Activated T-cell treated with anti-CD3 and anti-CD28 coated beads, Interleukin-2, amount 50 U/mL, for 1 hour (primary cell): ENCODE results near the gene IL10RA.
"Not testable (repeated sequence)": the region's sequence is repeated elsewhere in the genome, so short reads cannot be mapped to it uniquely, and the experiment has no call there.

Experiments
- DNase-seq: peaks from one replicate; pipeline ENCODE4 v3.0.0-alpha.2; 2020

The IL10RA gene

GRCh38 chr11:117993988-117994745, 8.0 kb downstream of the IL10RA start:
- no peak for DNase-seq

GRCh38 chr11:117995472-117995871, 9.3 kb downstream of the IL10RA start:
- DNase-seq = no peak

GRCh38 chr11:117996058-117996457, 9.9 kb downstream of the IL10RA start:
- DNase-seq = no peak

- no peak for DNase-seq
These were observed 11.2 kb downstream of the IL10RA start for GRCh38 chr11:117997406-117997805.

GRCh38 chr11:117997823-117998579, 11.8 kb downstream of the IL10RA start:
- no peak for DNase-seq

GRCh38 chr11:117998664-117999353, 12.6 kb downstream of the IL10RA start:
- no peak for DNase-seq

GRCh38 chr11:117999354-117999993, 13.3 kb downstream of the IL10RA start:
- no peak for DNase-seq

- no peak for DNase-seq
These were observed 14.1 kb downstream of the IL10RA start for GRCh38 chr11:118000067-118000849.

GRCh38 chr11:118000850-118001228, 14.6 kb downstream of the IL10RA start:
- no peak for DNase-seq

- peak; percentile 18 for DNase-seq
These were observed 15.3 kb downstream of the IL10RA start for GRCh38 chr11:118001494-118001971.

GRCh38 chr11:118002010-118002540, 15.9 kb downstream of the IL10RA start:
- DNase-seq = peak; percentile 63

- DNase-seq = peak; percentile 67
These were observed 16.6 kb downstream of the IL10RA start for GRCh38 chr11:118002541-118003423.

GRCh38 chr11:118003456-118003855, 17.3 kb downstream of the IL10RA start:
- no peak for DNase-seq

- no peak for DNase-seq
These were observed 18.5 kb downstream of the IL10RA start for GRCh38 chr11:118004543-118005223.

- DNase-seq = no peak
These were observed 19.3 kb downstream of the IL10RA start for GRCh38 chr11:118005224-118006152.

- DNase-seq = no peak
These were observed 19.9 kb downstream of the IL10RA start for GRCh38 chr11:118006153-118006534.

GRCh38 chr11:118007040-118007439, 20.8 kb downstream of the IL10RA start:
- DNase-seq = no peak

- DNase-seq = not testable (repeated sequence)
These were observed 21.5 kb downstream of the IL10RA start for GRCh38 chr11:118007563-118008270.
